Measurements from ENCODE around the gene PROK1. TPM values are rescaled to one million over a fixed set of nuclear protein-coding genes. Genes with fewer than 3 reads are reported as not detected.

The PROK1 gene
- total RNA-seq, 1 donor from 2014 or later: 7.4 TPM

DNA sequence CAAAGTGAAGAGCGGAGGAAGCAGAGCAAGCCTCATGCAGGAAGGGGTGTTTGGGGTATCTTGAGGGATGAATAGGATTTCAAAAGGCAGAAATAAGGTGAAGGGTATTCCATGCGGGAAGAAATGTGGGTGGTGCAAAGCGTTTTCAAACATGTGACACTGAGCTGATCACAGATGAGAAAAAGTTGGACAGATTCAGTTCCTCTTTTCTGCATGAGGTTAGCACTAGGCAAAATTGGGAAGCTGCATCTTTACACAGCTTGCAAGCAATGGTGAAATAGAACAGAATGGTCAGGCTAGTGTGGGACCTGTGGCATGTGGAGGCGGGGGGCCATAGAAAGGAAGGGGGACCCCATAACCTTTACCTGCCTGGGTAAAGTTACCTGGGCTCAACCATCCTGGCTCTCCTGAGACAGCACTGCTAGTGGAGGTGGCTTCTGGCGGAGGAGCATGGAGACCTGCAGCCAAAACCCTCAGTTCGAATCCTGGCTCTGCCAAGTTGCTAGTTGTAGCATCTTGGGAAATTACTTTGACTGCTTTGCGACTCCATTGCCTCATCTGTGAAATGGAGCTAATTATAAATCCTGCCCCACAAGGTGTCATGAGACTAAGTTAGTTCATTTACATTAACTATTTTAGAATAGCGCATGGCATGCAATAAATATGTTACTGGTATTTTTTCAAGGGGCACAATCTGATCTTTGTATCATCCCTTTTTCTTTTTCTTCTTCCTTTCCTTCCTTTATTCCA is 51.6 kb downstream of the PROK1 start:
- no peaks in the 10 kb centered on the region for H3K4me1 ChIP-seq
- H3K4me3 ChIP-seq: no peak overlapping the region
- no peaks in the 10 kb centered on the region for H3K36me3 ChIP-seq
- no peaks in the 10 kb centered on the region for H3K9me3 ChIP-seq
- DNase-seq (ENCODE audit: extremely low spot score in 2 of 2): no peak
- intact Hi-C loops (cut with DNase I): no loop called here
- TF ChIP-seq, protein P1, sequence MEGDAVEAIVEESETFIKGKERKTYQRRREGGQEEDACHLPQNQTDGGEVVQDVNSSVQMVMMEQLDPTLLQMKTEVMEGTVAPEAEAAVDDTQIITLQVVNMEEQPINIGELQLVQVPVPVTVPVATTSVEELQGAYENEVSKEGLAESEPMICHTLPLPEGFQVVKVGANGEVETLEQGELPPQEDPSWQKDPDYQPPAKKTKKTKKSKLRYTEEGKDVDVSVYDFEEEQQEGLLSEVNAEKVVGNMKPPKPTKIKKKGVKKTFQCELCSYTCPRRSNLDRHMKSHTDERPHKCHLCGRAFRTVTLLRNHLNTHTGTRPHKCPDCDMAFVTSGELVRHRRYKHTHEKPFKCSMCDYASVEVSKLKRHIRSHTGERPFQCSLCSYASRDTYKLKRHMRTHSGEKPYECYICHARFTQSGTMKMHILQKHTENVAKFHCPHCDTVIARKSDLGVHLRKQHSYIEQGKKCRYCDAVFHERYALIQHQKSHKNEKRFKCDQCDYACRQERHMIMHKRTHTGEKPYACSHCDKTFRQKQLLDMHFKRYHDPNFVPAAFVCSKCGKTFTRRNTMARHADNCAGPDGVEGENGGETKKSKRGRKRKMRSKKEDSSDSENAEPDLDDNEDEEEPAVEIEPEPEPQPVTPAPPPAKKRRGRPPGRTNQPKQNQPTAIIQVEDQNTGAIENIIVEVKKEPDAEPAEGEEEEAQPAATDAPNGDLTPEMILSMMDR (IDR thresholded peaks at IDR 0.05): no peak
- no peak for TF ChIP-seq POLR2A (IDR thresholded peaks at IDR 0.05)
- TF ChIP-seq POLR2AphosphoS5 (IDR thresholded peaks at IDR 0.05; ENCODE audit: insufficient read depth in 1 of 2, low read depth in 1 of 2): no peak
- no peaks in the 10 kb centered on the region for H3K27me3 ChIP-seq
- H3K27ac ChIP-seq: no peak overlapping the region

DNA sequence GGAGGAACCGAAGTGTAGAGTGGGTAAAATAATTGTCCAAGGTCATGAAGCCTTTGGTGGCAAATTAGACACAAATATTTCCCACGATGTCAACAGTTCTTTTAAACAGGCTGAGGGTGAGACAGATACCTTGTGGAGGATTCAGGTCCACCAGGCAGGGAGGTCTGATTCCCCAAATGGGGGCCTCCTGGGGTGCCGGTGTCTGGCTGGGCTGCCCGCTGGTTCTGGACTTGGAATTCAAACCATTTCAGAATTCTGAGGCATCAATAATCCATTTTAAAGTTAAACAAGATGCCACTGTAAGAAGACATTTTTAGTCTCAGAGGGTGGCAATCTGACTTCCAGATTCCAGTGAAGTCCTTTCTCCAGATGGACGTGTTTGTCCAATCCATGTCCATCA is 52.5 kb downstream of the PROK1 start:
- Histone ChIP-seq H3K36me3 (no peaks in the 10 kb centered on the region), H3K27me3 (no peaks in the 10 kb centered on the region), H3K4me3 (no peak overlapping the region), H3K27ac (no peak overlapping the region), H3K9me3 (no peaks in the 10 kb centered on the region), H3K4me1 (no peaks in the 10 kb centered on the region)
- no peak for DNase-seq (ENCODE audit: extremely low spot score in 2 of 2)
- intact Hi-C loops (cut with DNase I): no loop called here
- TF ChIP-seq POLR2A (IDR thresholded peaks at IDR 0.05) (no peak), POLR2AphosphoS5 (IDR thresholded peaks at IDR 0.05; ENCODE audit: insufficient read depth in 1 of 2, low read depth in 1 of 2) (no peak)
- TF ChIP-seq, protein P1 (IDR thresholded peaks at IDR 0.05): no peak

DNA sequence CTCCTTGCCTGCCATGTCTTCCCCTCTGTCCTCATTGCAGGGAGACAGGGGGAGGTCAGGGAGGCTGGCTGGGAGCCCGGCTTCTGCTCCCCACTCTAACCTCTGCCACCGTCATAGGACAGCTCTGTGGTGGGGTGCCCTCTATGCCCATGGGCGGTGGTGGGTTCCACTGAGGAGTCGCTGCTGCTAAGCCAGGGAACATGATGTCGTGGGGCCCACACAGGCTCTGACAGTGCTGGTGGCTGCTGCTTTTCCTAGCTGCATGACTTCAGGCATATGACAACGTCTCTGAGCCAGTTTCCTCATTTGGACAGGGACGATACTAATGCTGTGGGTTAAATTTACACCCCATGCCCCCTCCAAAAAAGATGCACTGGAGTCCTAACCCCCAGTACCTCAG is 53.3 kb downstream of the PROK1 start:
- TF ChIP-seq POLR2AphosphoS5 (IDR thresholded peaks at IDR 0.05; ENCODE audit: insufficient read depth in 1 of 2, low read depth in 1 of 2) (no peak), POLR2A (IDR thresholded peaks at IDR 0.05) (no peak)
- TF ChIP-seq, protein P1 (IDR thresholded peaks at IDR 0.05): no peak
- intact Hi-C loops (cut with DNase I): no loop called here

DNA sequence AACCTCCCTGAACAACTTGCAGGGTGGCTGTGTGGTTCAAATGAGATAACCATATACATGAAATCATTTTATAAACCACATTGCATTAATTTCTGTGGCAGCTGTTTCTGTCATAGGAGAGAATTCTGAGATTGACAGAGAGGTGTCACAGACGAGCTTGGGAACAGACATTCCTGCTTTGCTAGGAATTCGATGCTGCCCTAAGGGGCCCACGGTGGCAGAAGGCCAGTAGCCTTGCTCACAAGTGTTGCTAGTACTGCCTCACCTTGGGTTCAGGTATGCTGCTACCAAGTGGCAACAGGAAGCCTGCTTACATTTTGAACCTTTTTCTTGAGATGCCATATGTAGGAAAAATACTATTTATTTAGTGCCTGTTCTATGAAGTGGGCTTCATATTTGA is 54.6 kb downstream of the PROK1 start:
- Histone ChIP-seq H3K4me3 (no peak overlapping the region), H3K27ac (no peak overlapping the region), H3K36me3 (no peaks in the 10 kb centered on the region), H3K27me3 (no peaks in the 10 kb centered on the region), H3K4me1 (no peaks in the 10 kb centered on the region), H3K9me3 (no peaks in the 10 kb centered on the region)
- TF ChIP-seq POLR2AphosphoS5 (IDR thresholded peaks at IDR 0.05; ENCODE audit: insufficient read depth in 1 of 2, low read depth in 1 of 2) (no peak), POLR2A (IDR thresholded peaks at IDR 0.05) (no peak)
- TF ChIP-seq, protein P1 (IDR thresholded peaks at IDR 0.05): no peak
- intact Hi-C loops (cut with DNase I): no loop called here
- no peak for DNase-seq (ENCODE audit: extremely low spot score in 2 of 2)

More for the DNA sequence above, 53.3 kb downstream of the PROK1 start:
- no peaks in the 10 kb centered on the region for H3K4me1 ChIP-seq
- H3K9me3 ChIP-seq: no peaks in the 10 kb centered on the region
- H3K4me3 ChIP-seq: no peak overlapping the region
- H3K27me3 ChIP-seq: no peaks in the 10 kb centered on the region
- H3K27ac ChIP-seq: no peak overlapping the region
- DNase-seq (ENCODE audit: extremely low spot score in 2 of 2): no peak
- H3K36me3 ChIP-seq: no peaks in the 10 kb centered on the region

DNA sequence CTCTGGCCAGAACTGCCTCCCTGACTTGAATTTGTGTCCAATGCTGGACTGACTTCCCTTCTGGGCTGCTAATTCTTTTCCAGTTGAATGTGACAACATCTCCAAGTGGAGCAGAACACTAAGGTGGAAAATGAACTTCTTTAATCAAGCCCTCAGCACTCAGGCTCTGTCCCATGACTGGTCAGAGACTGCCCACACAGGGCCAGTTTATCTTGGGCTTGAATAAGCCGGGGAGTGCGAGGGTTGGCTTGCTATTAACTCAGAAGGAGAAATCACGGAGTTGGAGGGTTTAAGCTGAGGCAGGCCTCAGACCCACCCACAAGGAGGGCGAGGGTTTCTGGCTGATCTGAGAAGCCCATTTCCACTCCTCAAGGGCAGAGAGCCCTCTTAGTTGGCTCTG is 55.6 kb downstream of the PROK1 start:
- TF ChIP-seq POLR2A (IDR thresholded peaks at IDR 0.05) (no peak), POLR2AphosphoS5 (IDR thresholded peaks at IDR 0.05; ENCODE audit: insufficient read depth in 1 of 2, low read depth in 1 of 2) (no peak)
- TF ChIP-seq, protein P1 (IDR thresholded peaks at IDR 0.05): no peak
- no peaks in the 10 kb centered on the region for H3K36me3 ChIP-seq
- H3K4me3 ChIP-seq: no peak overlapping the region
- H3K9me3 ChIP-seq: no peaks in the 10 kb centered on the region
- intact Hi-C loops (cut with DNase I): no loop called here
- H3K27me3 ChIP-seq: no peaks in the 10 kb centered on the region
- no peak overlapping the region for H3K27ac ChIP-seq
- no peaks in the 10 kb centered on the region for H3K4me1 ChIP-seq
- no peak for DNase-seq (ENCODE audit: extremely low spot score in 2 of 2)
